Keratinocyte (primary cell): ENCODE data around the gene RAPGEF4. TPM values are rescaled to one million over a fixed set of nuclear protein-coding genes. Genes with fewer than 3 reads are reported as not detected.

Experiments
- DNase-seq: peaks from one replicate; pipeline ENCODE4 v3.0.0-alpha.2; 2011; ENCODE audit warnings: low read depth, missing footprints, low spot score
- FAIRE-seq: peaks from 2 replicates; lab custom pipeline; 2011; peaks lifted over from hg19 to GRCh38; lab: Jason Lieb, UNC
- H2AFZ ChIP-seq: 2 replicates; pipeline ENCODE4 v1.6.0; 2012; ENCODE audit warnings: low read length, control low read depth, inconsistent platforms; ENCODE audit not compliant: control insufficient read depth
- H3K27ac ChIP-seq: 2 replicates; pipeline ENCODE4 v1.5.1; 2011; ENCODE audit warnings: low read length; ENCODE audit not compliant: control insufficient read depth, insufficient read depth
- H3K27me3 ChIP-seq: 3 replicates; pipeline ENCODE4 v1.6.0; 2011; ENCODE audit warnings: low read length; ENCODE audit not compliant: control insufficient read depth, insufficient read depth; ENCODE audit errors: extremely low read depth
- H3K36me3 ChIP-seq, 2 experiments: 2 replicates in 1 of 2; 3 replicates in 1 of 2; pipeline ENCODE4 v1.5.1; 2011; ENCODE audit warnings: low read length in 2 of 2, mild to moderate bottlenecking in 1 of 2; ENCODE audit not compliant: control insufficient read depth in 2 of 2, insufficient read depth in 2 of 2; ENCODE audit errors: extremely low read depth in 1 of 2
- H3K4me1 ChIP-seq: 3 replicates; pipeline ENCODE4 v1.5.1; 2011; ENCODE audit warnings: low read length; ENCODE audit not compliant: control insufficient read depth, insufficient read depth; ENCODE audit errors: extremely low read depth
- H3K4me2 ChIP-seq: 3 replicates; pipeline ENCODE4 v1.6.0; 2011; ENCODE audit warnings: low read depth, low read length; ENCODE audit not compliant: control insufficient read depth, insufficient read depth; ENCODE audit errors: extremely low read depth
- H3K4me3 ChIP-seq, 3 experiments: fragments of 200-600 bp in 1 of 3; sonication (generic) in 1 of 3; 2 replicates in 2 of 3; 3 replicates in 1 of 3; pipeline ENCODE4 v1.5.1; 2011 to 2016; ENCODE audit warnings: low read length in 3 of 3, mild to moderate bottlenecking in 3 of 3, control low read depth in 2 of 3, inconsistent platforms in 1 of 3, low read depth in 1 of 3, mixed read lengths in 1 of 3, mixed run types in 1 of 3, moderate library complexity in 1 of 3; ENCODE audit not compliant: control insufficient read depth in 2 of 3, insufficient read depth in 2 of 3; ENCODE audit errors: extremely low read depth in 1 of 3
- H3K79me2 ChIP-seq: 2 replicates; pipeline ENCODE4 v1.6.0; 2012; ENCODE audit warnings: low read length; ENCODE audit not compliant: control insufficient read depth, insufficient read depth
- H3K9ac ChIP-seq: 3 replicates; pipeline ENCODE4 v1.6.0; 2011; ENCODE audit warnings: low read length; ENCODE audit not compliant: control insufficient read depth, insufficient read depth; ENCODE audit errors: extremely low read depth
- H3K9me1 ChIP-seq: 3 replicates; pipeline ENCODE4 v1.6.0; 2011; ENCODE audit warnings: low read length; ENCODE audit not compliant: control insufficient read depth, insufficient read depth; ENCODE audit errors: extremely low read depth
- H3K9me3 ChIP-seq: 2 replicates; pipeline ENCODE4 v1.5.1; 2012; ENCODE audit warnings: low read depth, low read length; ENCODE audit not compliant: control insufficient read depth
- H4K20me1 ChIP-seq: 3 replicates; pipeline ENCODE4 v1.6.0; 2011; ENCODE audit warnings: low read length; ENCODE audit not compliant: control insufficient read depth, insufficient read depth; ENCODE audit errors: extremely low read depth
- CTCF ChIP-seq, 3 experiments: IDR thresholded peaks in 1 of 3; conservative IDR thresholded peaks in 1 of 3; optimal IDR thresholded peaks in 1 of 3; 2 replicates in 2 of 3; 3 replicates in 1 of 3; pipeline versions ENCODE3 to v1.5.1; 2011; ENCODE audit warnings: low read length in 3 of 3, mild to moderate bottlenecking in 3 of 3, moderate library complexity in 2 of 3, control low read depth in 1 of 3, inconsistent platforms in 1 of 3; ENCODE audit not compliant: insufficient read depth in 2 of 3; ENCODE audit errors: extremely low read depth in 1 of 3
- EZH2 ChIP-seq: IDR thresholded peaks from one replicate; pipeline ENCODE4 v1.6.1; 2012; ENCODE audit warnings: inconsistent platforms, mild to moderate bottlenecking, low read length, moderate library complexity
- dilution Hi-C: fragments of 300-500 bp; cut with MboI; formaldehyde crosslinking; loops from one replicate; pipeline ENCODE4 v1.7.0; 2020; ENCODE audit warnings: low sequenced_read_pairs; ENCODE audit not compliant: extremely low pct_ligation_motif_present
- polyA plus RNA-seq, 5 experiments: library from polyadenylated mRNA; depleted of rRNA in 3 of 5; stranded (reverse) in 3 of 5; stranded (forward) in 1 of 5; unstranded in 1 of 5; fragments of >200 nt; gene quantifications; 1 replicate in 1 of 5; 2 replicates in 3 of 5; 3 replicates in 1 of 5; pipeline versions ENCODE4 v1.2.1 to v1.2.3, GENCODE V29; 2011 to 2012; ENCODE audit warnings: missing spikeins in 2 of 5, low read depth in 1 of 5, low replicate concordance in 1 of 5

RAPGEF4 gene
- polyA plus RNA-seq, 1 donor (not counting 4 experiments of a cell fraction or from before 2014, with no cell fraction given), result 1.6 TPM

- DNase-seq, result no peak
- Histone ChIP-seq H3K36me3 (no peaks in the 10 kb centered on the region), H3K4me3 (peak overlapping the region; percentile 49 to 95 (median 90)), H2AFZ (no peak overlapping the region), H3K27ac (peak overlapping the region; percentile 96), H3K4me1 (peaks cover 34% of the 10 kb centered on the region), H3K9ac (peak overlapping the region; percentile 98), H3K4me2 (peak overlapping the region; percentile 97), H3K9me3 (no peaks in the 10 kb centered on the region), H3K9me1 (no peaks in the 10 kb centered on the region), H3K79me2 (peaks cover 61% of the 10 kb centered on the region), H4K20me1 (no peaks in the 10 kb centered on the region), H3K27me3 (no peaks in the 10 kb centered on the region)
- no peak for FAIRE-seq
- dilution Hi-C loops, result no loop called here
- TF ChIP-seq EZH2 (no peak), CTCF (optimal IDR thresholded peaks at IDR 0.05 in 1 of 3, IDR thresholded peaks at IDR 0.05 in 1 of 3, conservative IDR thresholded peaks at IDR 0.05 in 1 of 3; ENCODE audit: extremely low read depth in 1 of 3, insufficient read depth in 2 of 3, low read length in 3 of 3) (no peak)
Observed at GRCh38 chr2:173077506-173078177, 342.0 kb downstream of the RAPGEF4 start.

- FAIRE-seq (no peak), DNase-seq (no peak)
- peak overlapping the region; percentile 97 for H3K4me2 ChIP-seq
- H3K79me2 ChIP-seq, result peaks cover 74% of the 10 kb centered on the region
- no peak overlapping the region for H2AFZ ChIP-seq
- no peaks in the 10 kb centered on the region for H4K20me1 ChIP-seq
- no peaks in the 10 kb centered on the region for H3K36me3 ChIP-seq
- no peak overlapping the region for H3K9ac ChIP-seq
- TF ChIP-seq EZH2 (no peak), CTCF (optimal IDR thresholded peaks at IDR 0.05 in 1 of 3, IDR thresholded peaks at IDR 0.05 in 1 of 3, conservative IDR thresholded peaks at IDR 0.05 in 1 of 3; ENCODE audit: extremely low read depth in 1 of 3, insufficient read depth in 2 of 3, low read length in 3 of 3) (no peak)
- dilution Hi-C loops, result no loop called here
- H3K4me3 ChIP-seq, result no peak overlapping the region
- no peaks in the 10 kb centered on the region for H3K27me3 ChIP-seq
- no peaks in the 10 kb centered on the region for H3K9me1 ChIP-seq
- H3K27ac ChIP-seq, result no peak overlapping the region
- no peaks in the 10 kb centered on the region for H3K9me3 ChIP-seq
- peaks cover 34% of the 10 kb centered on the region for H3K4me1 ChIP-seq
Observed at GRCh38 chr2:173079141-173079540, 343.5 kb downstream of the RAPGEF4 start.
